Transverse colon (tissue), 4 donors: ENCODE measurements around the gene SMKR1.

Experiments
- POLR2AphosphoS5 ChIP-seq, 3 donors: sonication (generic); formaldehyde crosslinking; IDR thresholded peaks; one replicate each; pipeline ENCODE4 v1.6.1; 2016; ENCODE audit warnings: antibody characterized with exemption in 3 of 3
- TF ChIP-seq, protein P1 (sequence below), 5 experiments: fragments of 200-600 bp in 3 of 5; fragments of 450-650 bp in 2 of 5; sonication (generic) in 3 of 5; IDR thresholded peaks; 1 replicate in 2 of 5; 2 replicates in 3 of 5; pipeline ENCODE4 v1.5.1; 2016 to 2017; ENCODE audit warnings: antibody characterized with exemption in 5 of 5, inconsistent platforms in 3 of 5, mild to moderate bottlenecking in 2 of 5, moderate library complexity in 1 of 5

DNA sequence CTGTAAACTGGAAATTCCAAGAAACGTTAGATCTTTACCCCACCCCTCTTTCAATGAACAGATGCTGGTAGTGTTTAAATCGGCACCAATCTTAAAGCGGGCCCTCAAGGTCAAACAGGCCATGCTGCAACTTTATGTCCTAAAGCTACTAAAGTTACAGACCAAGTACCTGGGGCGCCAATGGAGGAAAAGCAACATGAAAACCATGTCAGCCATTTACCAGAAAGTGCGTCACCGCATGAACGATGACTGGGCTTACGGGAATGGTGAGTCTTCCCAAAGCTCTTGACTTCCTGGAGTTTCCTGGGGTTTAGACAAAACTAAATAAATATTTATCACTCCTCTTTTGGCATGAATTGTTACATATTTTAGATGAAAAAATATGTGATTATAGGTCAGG, 19.6 kb upstream of the SMKR1 start:
- TF ChIP-seq, protein P1, sequence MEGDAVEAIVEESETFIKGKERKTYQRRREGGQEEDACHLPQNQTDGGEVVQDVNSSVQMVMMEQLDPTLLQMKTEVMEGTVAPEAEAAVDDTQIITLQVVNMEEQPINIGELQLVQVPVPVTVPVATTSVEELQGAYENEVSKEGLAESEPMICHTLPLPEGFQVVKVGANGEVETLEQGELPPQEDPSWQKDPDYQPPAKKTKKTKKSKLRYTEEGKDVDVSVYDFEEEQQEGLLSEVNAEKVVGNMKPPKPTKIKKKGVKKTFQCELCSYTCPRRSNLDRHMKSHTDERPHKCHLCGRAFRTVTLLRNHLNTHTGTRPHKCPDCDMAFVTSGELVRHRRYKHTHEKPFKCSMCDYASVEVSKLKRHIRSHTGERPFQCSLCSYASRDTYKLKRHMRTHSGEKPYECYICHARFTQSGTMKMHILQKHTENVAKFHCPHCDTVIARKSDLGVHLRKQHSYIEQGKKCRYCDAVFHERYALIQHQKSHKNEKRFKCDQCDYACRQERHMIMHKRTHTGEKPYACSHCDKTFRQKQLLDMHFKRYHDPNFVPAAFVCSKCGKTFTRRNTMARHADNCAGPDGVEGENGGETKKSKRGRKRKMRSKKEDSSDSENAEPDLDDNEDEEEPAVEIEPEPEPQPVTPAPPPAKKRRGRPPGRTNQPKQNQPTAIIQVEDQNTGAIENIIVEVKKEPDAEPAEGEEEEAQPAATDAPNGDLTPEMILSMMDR (IDR thresholded peaks at IDR 0.05) = no peak
- TF ChIP-seq POLR2AphosphoS5 (IDR thresholded peaks at IDR 0.05) = no peak
